ENCODE results near the gene HOOK2.
"Not testable (repeated sequence)": the region's sequence is repeated elsewhere in the genome, so short reads cannot be mapped to it uniquely, and the experiment has no call there.

- TF ChIP-seq, protein P1, sequence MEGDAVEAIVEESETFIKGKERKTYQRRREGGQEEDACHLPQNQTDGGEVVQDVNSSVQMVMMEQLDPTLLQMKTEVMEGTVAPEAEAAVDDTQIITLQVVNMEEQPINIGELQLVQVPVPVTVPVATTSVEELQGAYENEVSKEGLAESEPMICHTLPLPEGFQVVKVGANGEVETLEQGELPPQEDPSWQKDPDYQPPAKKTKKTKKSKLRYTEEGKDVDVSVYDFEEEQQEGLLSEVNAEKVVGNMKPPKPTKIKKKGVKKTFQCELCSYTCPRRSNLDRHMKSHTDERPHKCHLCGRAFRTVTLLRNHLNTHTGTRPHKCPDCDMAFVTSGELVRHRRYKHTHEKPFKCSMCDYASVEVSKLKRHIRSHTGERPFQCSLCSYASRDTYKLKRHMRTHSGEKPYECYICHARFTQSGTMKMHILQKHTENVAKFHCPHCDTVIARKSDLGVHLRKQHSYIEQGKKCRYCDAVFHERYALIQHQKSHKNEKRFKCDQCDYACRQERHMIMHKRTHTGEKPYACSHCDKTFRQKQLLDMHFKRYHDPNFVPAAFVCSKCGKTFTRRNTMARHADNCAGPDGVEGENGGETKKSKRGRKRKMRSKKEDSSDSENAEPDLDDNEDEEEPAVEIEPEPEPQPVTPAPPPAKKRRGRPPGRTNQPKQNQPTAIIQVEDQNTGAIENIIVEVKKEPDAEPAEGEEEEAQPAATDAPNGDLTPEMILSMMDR (IDR thresholded peaks at IDR 0.05) = not testable (repeated sequence)
- not testable (repeated sequence) for TF ChIP-seq POLR2A (IDR thresholded peaks at IDR 0.05)
Observed at GRCh38 chr19:12725612-12726011, 49.7 kb downstream of the HOOK2 start.

Data from gastroesophageal sphincter (tissue), 3 donors.